HepG2 (cell line): ENCODE results near the gene ABHD17C.

Experiments
- BCLAF1 ChIP-seq: fragments of 450-650 bp; IDR thresholded peaks from 2 replicates; pipeline ENCODE4 v1.6.1; 2017; ENCODE audit warnings: mild to moderate bottlenecking
- BHLHE40 ChIP-seq: IDR thresholded peaks from 2 replicates; pipeline ENCODE4 v1.6.1; 2011; ENCODE audit warnings: low read length, improper control_type of control experiment
- CHD2 ChIP-seq: IDR thresholded peaks from 2 replicates; pipeline ENCODE4 v1.6.1; 2011; ENCODE audit warnings: low read depth, low read length, improper control_type of control experiment
- SP1 ChIP-seq, 2 experiments: fragments of 450-650 bp in 1 of 2; sonication (generic) in 1 of 2; formaldehyde crosslinking in 1 of 2; IDR thresholded peaks; 2 replicates each; pipeline versions ENCODE4 v1.4.0 to v1.6.1; 2016 to 2020; ENCODE audit warnings: missing genetic modification reagents in 1 of 2
- SUZ12 ChIP-seq: fragments of 150-350 bp; IDR thresholded peaks from 2 replicates; pipeline ENCODE4 v1.6.1; 2014; ENCODE audit warnings: low read depth, low read length
- ZFP91 ChIP-seq: sonication (generic); formaldehyde crosslinking; IDR thresholded peaks from 2 replicates; pipeline ENCODE4 v1.9.0; 2022; ENCODE audit warnings: missing genetic modification reagents, mild to moderate bottlenecking, borderline replicate concordance
- ZNF24 ChIP-seq: fragments of 450-650 bp; IDR thresholded peaks from 2 replicates; pipeline ENCODE4 v1.6.1; 2017; ENCODE audit warnings: antibody characterized with exemption, mild to moderate bottlenecking
- ZNF274 ChIP-seq: sonication (generic); formaldehyde crosslinking; IDR thresholded peaks from 2 replicates; pipeline ENCODE4 v1.5.1; 2020; ENCODE audit warnings: mild to moderate bottlenecking, missing genetic modification reagents
- ZNF614 ChIP-seq: IDR thresholded peaks from 2 replicates; pipeline ENCODE4 v1.6.1; 2018; ENCODE audit warnings: missing biosample characterization, missing genetic modification reagents, inconsistent platforms, borderline replicate concordance
- TF ChIP-seq, protein P1 (sequence below): sonication (generic); formaldehyde crosslinking; IDR thresholded peaks from 2 replicates; pipeline ENCODE4 v1.5.0; 2020; ENCODE audit warnings: mild to moderate bottlenecking, missing genetic modification reagents, moderate library complexity
- TF ChIP-seq, protein P2 (sequence below): IDR thresholded peaks from 2 replicates; pipeline ENCODE4 v1.6.1; 2012; ENCODE audit warnings: inconsistent platforms

- TF ChIP-seq ZNF274 (CRISPR knock-in tag) (no peak), BHLHE40 (no peak), ZNF24 (no peak), CHD2 (no peak), ZFP91 (CRISPR knock-in tag) (no peak), BCLAF1 (no peak), SP1 (IDR thresholded peaks at IDR 0.05) (no peak), SP1 (CRISPR knock-in tag; IDR thresholded peaks at IDR 0.05) (no peak), SUZ12 (no peak), ZNF614 (CRISPR knock-in tag) (no peak)
- TF ChIP-seq, protein P1, sequence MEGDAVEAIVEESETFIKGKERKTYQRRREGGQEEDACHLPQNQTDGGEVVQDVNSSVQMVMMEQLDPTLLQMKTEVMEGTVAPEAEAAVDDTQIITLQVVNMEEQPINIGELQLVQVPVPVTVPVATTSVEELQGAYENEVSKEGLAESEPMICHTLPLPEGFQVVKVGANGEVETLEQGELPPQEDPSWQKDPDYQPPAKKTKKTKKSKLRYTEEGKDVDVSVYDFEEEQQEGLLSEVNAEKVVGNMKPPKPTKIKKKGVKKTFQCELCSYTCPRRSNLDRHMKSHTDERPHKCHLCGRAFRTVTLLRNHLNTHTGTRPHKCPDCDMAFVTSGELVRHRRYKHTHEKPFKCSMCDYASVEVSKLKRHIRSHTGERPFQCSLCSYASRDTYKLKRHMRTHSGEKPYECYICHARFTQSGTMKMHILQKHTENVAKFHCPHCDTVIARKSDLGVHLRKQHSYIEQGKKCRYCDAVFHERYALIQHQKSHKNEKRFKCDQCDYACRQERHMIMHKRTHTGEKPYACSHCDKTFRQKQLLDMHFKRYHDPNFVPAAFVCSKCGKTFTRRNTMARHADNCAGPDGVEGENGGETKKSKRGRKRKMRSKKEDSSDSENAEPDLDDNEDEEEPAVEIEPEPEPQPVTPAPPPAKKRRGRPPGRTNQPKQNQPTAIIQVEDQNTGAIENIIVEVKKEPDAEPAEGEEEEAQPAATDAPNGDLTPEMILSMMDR (CRISPR knock-in tag), result peak; percentile 22; the same call in 1 of the 2 replicates
- TF ChIP-seq, protein P2, sequence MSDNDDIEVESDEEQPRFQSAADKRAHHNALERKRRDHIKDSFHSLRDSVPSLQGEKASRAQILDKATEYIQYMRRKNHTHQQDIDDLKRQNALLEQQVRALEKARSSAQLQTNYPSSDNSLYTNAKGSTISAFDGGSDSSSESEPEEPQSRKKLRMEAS, result peak; percentile 40; the same call in 1 of the 2 replicates
These were observed 84.7 kb downstream of the ABHD17C start for GRCh38 chr15:80779658-80780415.
